GM19328 (cell line): ENCODE data around the gene CHRNA4.
"Not testable (repeated sequence)": the region's sequence is repeated elsewhere in the genome, so short reads cannot be mapped to it uniquely, and the experiment has no call there.

Experiments used
- ATAC-seq: cut with Tn5 transposase; IDR thresholded peaks from one replicate; pipeline ENCODE4 v1.9.1; 2021; ENCODE audit warnings: mild to moderate bottlenecking, moderate library complexity; ENCODE audit not compliant: unreplicated experiment

Gene CHRNA4

GRCh38 chr20:63311833-63312243, 49.3 kb downstream of the CHRNA4 start:
- no peak for ATAC-seq

- ATAC-seq = no peak
Measured at GRCh38 chr20:63311186-63311832, 49.8 kb downstream of the CHRNA4 start.

GRCh38 chr20:63310265-63310991, 50.7 kb downstream of the CHRNA4 start:
- ATAC-seq = no peak

- ATAC-seq = no peak
Measured at GRCh38 chr20:63309261-63310071, 51.7 kb downstream of the CHRNA4 start.

GRCh38 chr20:63308218-63308911, 52.8 kb downstream of the CHRNA4 start:
- ATAC-seq = no peak

- no peak for ATAC-seq
Measured at GRCh38 chr20:63307538-63308217, 53.5 kb downstream of the CHRNA4 start.

GRCh38 chr20:63306673-63307537, 54.2 kb downstream of the CHRNA4 start:
- ATAC-seq = no peak

- not testable (repeated sequence) for ATAC-seq
Measured at GRCh38 chr20:63305933-63306672, 55.0 kb downstream of the CHRNA4 start.

- ATAC-seq = no peak
Measured at GRCh38 chr20:63305393-63305792, 55.8 kb downstream of the CHRNA4 start.

GRCh38 chr20:63303095-63303666, 58.0 kb downstream of the CHRNA4 start:
- no peak for ATAC-seq

- no peak for ATAC-seq
Measured at GRCh38 chr20:63301671-63302070, 59.5 kb downstream of the CHRNA4 start.

- ATAC-seq = no peak
Measured at GRCh38 chr20:63298731-63299312, 62.3 kb downstream of the CHRNA4 start.

- no peak for ATAC-seq
Measured at GRCh38 chr20:63297796-63298572, 63.2 kb downstream of the CHRNA4 start.

- no peak for ATAC-seq
Measured at GRCh38 chr20:63297371-63297781, 63.8 kb downstream of the CHRNA4 start.

GRCh38 chr20:63296531-63297299, 64.4 kb downstream of the CHRNA4 start:
- ATAC-seq = no peak

GRCh38 chr20:63295846-63296245, 65.3 kb downstream of the CHRNA4 start:
- no peak for ATAC-seq

- no peak for ATAC-seq
Measured at GRCh38 chr20:63295422-63295821, 65.7 kb downstream of the CHRNA4 start.
